GM18858 (cell line): ENCODE measurements around the gene SF3B2.
"Not testable (repeated sequence)": the region's sequence is repeated elsewhere in the genome, so short reads cannot be mapped to it uniquely, and the experiment has no call there.

Experiments
- ATAC-seq: cut with Tn5 transposase; IDR thresholded peaks from one replicate; pipeline ENCODE4 v1.9.1; 2021; ENCODE audit not compliant: unreplicated experiment

SF3B2 gene

GRCh38 chr11:66051766-66052663 is at the start of gene SF3B2:
Gene SF3B2 (plus strand): TSS chr11:66052364. CDS start chr11:66052385, 21 bp downstream.
- peak; percentile 80 for ATAC-seq

DNA sequence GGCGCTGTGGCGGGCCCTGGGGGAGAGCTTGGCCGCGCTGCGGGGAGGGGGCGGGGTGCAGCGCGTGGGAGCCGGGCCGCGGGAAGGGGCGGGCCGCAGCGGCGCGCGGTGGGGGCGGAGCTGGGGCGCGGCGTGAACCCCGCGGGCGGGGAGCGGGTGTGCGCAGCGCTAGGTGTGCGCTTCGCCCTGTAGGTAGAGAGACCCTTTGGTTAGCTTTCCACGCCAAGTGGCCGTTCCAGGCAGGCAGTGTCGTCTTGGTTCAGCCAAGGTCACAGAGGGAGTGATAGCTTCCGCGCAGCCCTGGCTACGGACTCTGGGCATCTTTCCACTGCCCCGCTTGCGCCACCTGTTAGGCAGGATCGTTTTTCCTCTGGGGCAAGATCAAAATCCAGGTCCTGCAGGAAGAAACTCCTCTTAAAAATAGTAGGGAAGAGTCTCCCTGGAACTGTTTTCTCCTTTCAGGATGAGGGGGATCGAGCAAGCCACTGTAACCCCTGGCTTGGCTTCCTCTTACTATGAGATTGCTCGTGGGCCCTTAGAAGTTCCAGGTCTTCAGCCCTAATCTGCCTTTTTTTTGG is 49.4 kb upstream of the SF3B2 start:
- ATAC-seq, result peak; percentile 15

GRCh38 chr11:66003291-66003690 is 48.9 kb upstream of the SF3B2 start:
- ATAC-seq, result no peak

- ATAC-seq, result no peak
Observed at GRCh38 chr11:66004186-66004585, 48.0 kb upstream of the SF3B2 start.

DNA sequence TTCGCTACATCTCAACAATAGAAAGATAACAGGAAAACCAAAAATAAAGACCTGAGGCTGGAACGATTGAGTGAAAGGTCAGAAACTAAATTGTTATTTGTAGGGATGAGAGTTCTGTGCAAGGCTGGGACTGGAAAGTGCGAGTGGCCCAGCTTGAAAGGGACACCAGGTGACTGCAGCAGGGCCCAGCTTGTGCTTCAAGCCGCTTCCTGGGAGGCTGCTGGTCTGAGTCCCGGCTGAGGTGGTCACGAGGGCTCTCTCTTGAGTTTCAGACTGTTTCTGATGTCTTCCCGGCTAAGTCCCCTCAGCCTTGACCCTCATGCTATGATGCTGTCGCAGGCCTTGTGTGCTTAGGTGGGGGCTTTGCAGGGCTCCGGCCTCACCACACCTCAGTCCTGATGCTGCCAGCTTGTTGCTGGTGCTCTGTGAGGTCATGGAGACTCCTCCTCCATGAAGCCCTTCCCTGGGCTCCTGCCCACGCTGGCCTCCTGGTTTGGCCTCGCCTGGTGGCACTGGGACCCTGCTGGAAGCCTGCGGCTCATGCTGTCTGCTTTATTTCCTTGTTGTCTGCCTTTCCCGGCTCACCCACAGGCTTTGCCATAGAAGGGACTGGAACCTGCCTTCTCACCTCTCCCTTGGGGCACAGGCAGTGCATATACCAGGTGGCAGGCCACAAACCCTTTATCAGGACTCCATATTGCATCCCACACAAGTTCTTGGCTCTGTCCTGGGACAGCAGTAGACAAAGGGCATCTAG is 45.9 kb upstream of the SF3B2 start:
- ATAC-seq, result no peak

DNA sequence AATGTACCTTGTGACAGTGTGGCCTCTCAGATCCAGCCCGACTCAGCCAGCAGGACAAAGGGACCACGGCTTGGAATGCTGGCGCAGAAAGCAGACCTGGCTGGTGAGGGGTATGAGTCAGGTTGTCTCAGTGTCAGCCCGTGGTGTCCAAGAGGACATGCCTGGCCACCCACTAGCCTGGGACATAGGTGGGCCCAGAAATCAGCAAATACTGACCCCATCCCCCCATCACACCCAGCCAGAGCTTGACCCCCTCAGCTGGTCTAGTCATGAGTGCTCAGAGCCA is 45.3 kb upstream of the SF3B2 start:
- no peak for ATAC-seq

DNA sequence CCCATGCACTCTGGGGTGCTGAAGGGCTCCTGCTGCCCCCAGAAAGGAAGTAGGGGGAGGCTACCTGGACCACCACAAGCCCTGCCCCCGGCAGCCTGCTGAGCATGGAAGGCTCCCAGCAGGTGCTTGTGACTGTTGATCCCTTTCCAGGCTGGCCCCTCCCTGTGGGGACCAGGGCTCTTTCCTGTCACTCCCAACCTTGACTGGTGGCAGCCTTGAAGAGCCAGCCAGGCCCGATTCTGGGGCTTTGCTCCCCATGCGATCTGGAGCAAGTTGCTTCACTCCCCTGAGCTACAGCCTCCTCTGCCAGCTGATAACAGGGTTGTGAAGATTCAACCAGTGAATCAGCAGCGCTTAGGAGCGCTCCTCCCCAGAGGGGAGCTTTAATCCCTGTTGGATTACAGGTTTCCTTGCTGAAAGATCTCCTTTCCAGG is 44.9 kb upstream of the SF3B2 start:
- ATAC-seq, result no peak

GRCh38 chr11:66008095-66008467 is 44.1 kb upstream of the SF3B2 start:
- no peak for ATAC-seq

DNA sequence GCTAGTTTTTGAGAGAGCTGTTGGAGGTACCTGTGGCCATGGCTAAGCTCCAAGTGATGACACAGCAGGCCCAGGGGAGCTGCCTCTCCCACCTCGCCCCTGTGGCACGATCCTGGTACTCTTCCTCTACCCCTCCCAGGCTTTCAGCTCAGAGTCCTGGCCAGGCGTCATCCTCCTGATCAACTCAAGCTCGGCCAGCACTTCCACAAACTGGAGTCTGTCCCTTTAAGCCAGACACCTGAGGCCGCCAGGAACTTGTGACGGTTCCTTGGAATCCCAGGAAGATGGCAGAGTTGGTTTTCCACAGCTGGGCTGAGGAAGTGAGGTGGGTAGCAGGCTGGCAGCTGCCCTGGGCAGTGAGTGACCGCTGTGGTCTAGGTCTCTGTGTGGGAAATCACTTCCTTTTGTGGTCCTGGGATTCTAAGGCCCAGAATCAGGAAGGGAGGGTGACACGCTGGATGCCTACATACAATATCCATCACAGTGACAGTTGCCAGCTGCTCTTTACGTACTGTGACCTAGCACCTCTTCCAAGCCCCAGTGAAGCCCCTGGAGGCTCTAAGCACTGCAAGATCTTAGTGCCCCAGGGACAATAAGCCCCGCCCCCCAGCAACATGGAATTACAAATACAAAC is 43.6 kb upstream of the SF3B2 start:
- no peak for ATAC-seq

GRCh38 chr11:66010036-66010435 is 42.1 kb upstream of the SF3B2 start:
- ATAC-seq, result not testable (repeated sequence)

DNA sequence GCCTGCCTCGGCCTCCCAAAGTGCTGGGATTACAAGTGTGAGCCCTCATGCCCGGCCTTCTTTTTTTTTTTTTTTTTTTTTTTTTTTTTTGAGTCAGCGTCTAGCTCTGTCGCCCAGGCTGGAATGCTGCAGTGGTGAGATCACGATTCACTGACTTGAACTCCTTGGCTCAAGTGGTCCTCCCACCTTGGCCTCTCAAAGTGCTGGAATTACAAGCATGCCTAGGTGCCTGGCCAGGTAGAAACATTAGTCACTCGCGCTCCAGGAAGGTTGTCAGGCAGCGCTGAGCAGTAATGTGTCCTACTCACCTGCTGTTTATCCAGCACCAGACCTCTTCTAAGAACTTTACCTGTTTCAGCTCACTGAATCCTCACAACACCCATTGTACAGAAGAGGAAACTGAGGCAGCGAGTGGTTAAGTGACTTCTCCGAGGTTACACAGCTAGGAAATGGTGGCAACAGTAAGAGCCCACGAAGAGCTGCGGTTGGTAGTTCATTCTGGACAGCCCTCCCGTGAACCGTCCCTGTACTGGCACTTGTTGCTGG is 40.9 kb upstream of the SF3B2 start:
- ATAC-seq, result no peak

GRCh38 chr11:66011785-66012303 is 40.3 kb upstream of the SF3B2 start, which contains the start of gene CST6:
Gene CST6 (plus strand): TSS chr11:66012008. CDS start chr11:66012045, 37 bp downstream.
- no peak for ATAC-seq

- ATAC-seq, result no peak
Observed at GRCh38 chr11:66012371-66012945, 39.7 kb upstream of the SF3B2 start.

DNA sequence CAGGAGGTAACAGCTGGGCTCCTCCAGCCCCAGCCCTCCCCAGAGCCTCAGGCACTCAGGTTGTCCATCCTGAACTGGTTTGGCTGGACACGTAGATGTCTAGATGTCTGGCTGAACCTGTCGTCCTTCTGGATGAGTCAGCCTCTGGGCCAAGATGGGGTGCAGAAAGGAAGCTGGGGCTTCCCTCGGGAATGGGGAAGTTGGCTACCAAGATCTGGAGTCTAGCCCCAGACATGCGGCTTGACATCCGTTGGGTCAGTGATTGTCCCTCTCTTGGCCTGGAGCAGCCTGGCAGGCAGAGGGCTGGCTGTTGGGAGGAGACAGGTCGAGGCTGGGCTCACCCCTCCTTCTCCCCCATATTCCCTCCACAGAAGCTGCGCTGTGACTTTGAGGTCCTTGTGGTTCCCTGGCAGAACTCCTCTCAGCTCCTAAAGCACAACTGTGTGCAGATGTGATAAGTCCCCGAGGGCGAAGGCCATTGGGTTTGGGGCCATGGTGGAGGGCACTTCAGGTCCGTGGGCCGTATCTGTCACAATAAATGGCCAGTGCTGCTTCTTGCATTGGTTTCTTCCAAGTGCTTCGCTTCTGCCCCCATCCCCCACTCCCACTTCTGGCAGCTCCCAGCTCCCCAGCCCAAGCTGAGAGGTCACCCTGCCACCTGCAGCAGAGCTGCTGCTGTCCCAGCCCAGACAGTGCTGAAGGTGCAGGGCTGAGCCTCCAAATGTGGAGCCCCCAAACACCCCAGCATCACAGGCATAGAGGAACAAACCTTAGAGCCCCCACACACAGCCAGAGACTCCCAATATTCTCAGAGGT is 39.0 kb upstream of the SF3B2 start:
- no peak for ATAC-seq

DNA sequence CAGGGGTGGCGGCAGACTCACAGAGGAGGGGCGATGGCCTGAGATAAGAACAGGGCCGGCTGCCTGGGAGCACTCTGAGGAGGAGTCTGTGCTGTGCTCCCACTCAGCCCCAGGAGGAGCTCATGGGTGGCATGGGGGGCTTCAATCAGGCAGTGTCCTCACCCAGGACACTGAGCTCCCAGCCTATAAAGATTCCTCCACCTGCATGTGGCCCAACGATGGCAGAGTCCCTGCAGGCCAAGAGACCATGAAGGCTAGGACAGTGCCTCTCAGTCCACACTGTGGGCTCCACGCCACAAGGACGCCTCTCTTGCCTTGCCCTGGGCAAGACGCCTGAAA is 38.4 kb upstream of the SF3B2 start:
- no peak for ATAC-seq

- no peak for ATAC-seq
Observed at GRCh38 chr11:66014804-66015453, 37.2 kb upstream of the SF3B2 start.

GRCh38 chr11:66015454-66015881 is 36.7 kb upstream of the SF3B2 start:
- no peak for ATAC-seq

GRCh38 chr11:66015936-66016792 is 36.0 kb upstream of the SF3B2 start:
- no peak for ATAC-seq
